HG02588 (cell line): ENCODE results near the gene NUP98.
A peak's percentile ranks its signal among the peaks of the same experiment; 100 is the strongest.
"Not testable (repeated sequence)": the region's sequence is repeated elsewhere in the genome, so short reads cannot be mapped to it uniquely, and the experiment has no call there.

Experiments used
- ATAC-seq: cut with Tn5 transposase; IDR thresholded peaks from one replicate; pipeline ENCODE4 v1.9.1; 2021; ENCODE audit warnings: mild to moderate bottlenecking, moderate library complexity; ENCODE audit not compliant: unreplicated experiment

Gene NUP98

GRCh38 chr11:3802011-3802790, 4.8 kb upstream of the NUP98 start:
- ATAC-seq = no peak

GRCh38 chr11:3799873-3800272, 2.5 kb upstream of the NUP98 start:
- no peak for ATAC-seq

- ATAC-seq = no peak
Observed at GRCh38 chr11:3799143-3799542, 1.8 kb upstream of the NUP98 start.

GRCh38 chr11:3796801-3797328, 489 bp downstream of the NUP98 start:
- ATAC-seq = peak; percentile 28

- no peak for ATAC-seq
Observed at GRCh38 chr11:3796346-3796745, 1.0 kb downstream of the NUP98 start.

GRCh38 chr11:3796002-3796311, 1.4 kb downstream of the NUP98 start:
- no peak for ATAC-seq

GRCh38 chr11:3795131-3796001, 2.0 kb downstream of the NUP98 start:
- ATAC-seq = no peak

GRCh38 chr11:3794387-3794786, 3.0 kb downstream of the NUP98 start:
- not testable (repeated sequence) for ATAC-seq

GRCh38 chr11:3786781-3787428, 10.4 kb downstream of the NUP98 start:
- ATAC-seq = no peak

- ATAC-seq = no peak
Observed at GRCh38 chr11:3783611-3784010, 13.7 kb downstream of the NUP98 start.

GRCh38 chr11:3782963-3783362, 14.4 kb downstream of the NUP98 start:
- ATAC-seq = no peak

- no peak for ATAC-seq
Observed at GRCh38 chr11:3781423-3781822, 15.9 kb downstream of the NUP98 start.

GRCh38 chr11:3775736-3776406, 21.5 kb downstream of the NUP98 start:
- no peak for ATAC-seq

GRCh38 chr11:3773180-3773579, 24.2 kb downstream of the NUP98 start:
- no peak for ATAC-seq

- no peak for ATAC-seq
Observed at GRCh38 chr11:3767536-3767935, 29.8 kb downstream of the NUP98 start.

GRCh38 chr11:3766836-3767235, 30.5 kb downstream of the NUP98 start:
- ATAC-seq = not testable (repeated sequence)

GRCh38 chr11:3764266-3764665, 33.1 kb downstream of the NUP98 start:
- ATAC-seq = no peak

GRCh38 chr11:3755151-3755550, 42.2 kb downstream of the NUP98 start:
- no peak for ATAC-seq

GRCh38 chr11:3753110-3753509, 44.2 kb downstream of the NUP98 start:
- no peak for ATAC-seq

GRCh38 chr11:3747704-3748103, 49.6 kb downstream of the NUP98 start:
- no peak for ATAC-seq

GRCh38 chr11:3745161-3745560, 52.2 kb downstream of the NUP98 start:
- ATAC-seq = no peak
